Measurements from ENCODE around the gene RPE.
A peak's percentile ranks its signal among the peaks of the same experiment; 100 is the strongest.

RPE gene

GRCh38 chr2:209976698-209977385 is 25.6 kb upstream of the RPE start:
- no peaks in the 10 kb centered on the region for H3K9me3 Mint-ChIP-seq
- no peaks in the 10 kb centered on the region for H3K4me1 Mint-ChIP-seq
- TF ChIP-seq CTCF (IDR thresholded peaks at IDR 0.05; ENCODE audit: unreplicated experiment in 3 of 3), result no peak
- H3K27me3 Mint-ChIP-seq (ENCODE audit: low read depth), result peaks cover 7% of the 10 kb centered on the region
- H3K4me3 Mint-ChIP-seq, result no peak overlapping the region
- H3K27ac Mint-ChIP-seq, result no peak overlapping the region
- H3K36me3 Mint-ChIP-seq (ENCODE audit: low read depth), result no peaks in the 10 kb centered on the region

GRCh38 chr2:209977386-209978239 is 24.8 kb upstream of the RPE start:
- Mint-ChIP-seq H3K4me3 (no peak overlapping the region), H3K27ac (no peak overlapping the region), H3K4me1 (no peaks in the 10 kb centered on the region), H3K27me3 (ENCODE audit: low read depth) (peaks cover 9% of the 10 kb centered on the region), H3K9me3 (no peaks in the 10 kb centered on the region), H3K36me3 (ENCODE audit: low read depth) (no peaks in the 10 kb centered on the region)
- TF ChIP-seq CTCF (IDR thresholded peaks at IDR 0.05; ENCODE audit: unreplicated experiment in 3 of 3), result peak; percentile 48 to 65 (median 56)

- no peaks in the 10 kb centered on the region for H3K4me1 Mint-ChIP-seq
- no peak overlapping the region for H3K4me3 Mint-ChIP-seq
- no peaks in the 10 kb centered on the region for H3K36me3 Mint-ChIP-seq (ENCODE audit: low read depth)
- no peak for TF ChIP-seq CTCF (IDR thresholded peaks at IDR 0.05; ENCODE audit: unreplicated experiment in 3 of 3)
- no peaks in the 10 kb centered on the region for H3K9me3 Mint-ChIP-seq
- peaks cover 4% of the 10 kb centered on the region for H3K27me3 Mint-ChIP-seq (ENCODE audit: low read depth)
- H3K27ac Mint-ChIP-seq, result no peak overlapping the region
These were observed 18.1 kb upstream of the RPE start for GRCh38 chr2:209984291-209984690.

- H3K4me1 Mint-ChIP-seq, result no peaks in the 10 kb centered on the region
- no peaks in the 10 kb centered on the region for H3K9me3 Mint-ChIP-seq
- TF ChIP-seq CTCF (IDR thresholded peaks at IDR 0.05; ENCODE audit: unreplicated experiment in 3 of 3), result no peak
- peaks cover 4% of the 10 kb centered on the region for H3K27me3 Mint-ChIP-seq (ENCODE audit: low read depth)
- H3K36me3 Mint-ChIP-seq (ENCODE audit: low read depth), result no peaks in the 10 kb centered on the region
- H3K4me3 Mint-ChIP-seq, result no peak overlapping the region
- H3K27ac Mint-ChIP-seq, result no peak overlapping the region
These were observed 16.6 kb upstream of the RPE start for GRCh38 chr2:209985874-209986273.

- TF ChIP-seq CTCF (IDR thresholded peaks at IDR 0.05; ENCODE audit: unreplicated experiment in 3 of 3), result no peak
- no peak overlapping the region for H3K27ac Mint-ChIP-seq
- H3K27me3 Mint-ChIP-seq (ENCODE audit: low read depth), result peaks cover 4% of the 10 kb centered on the region
- H3K4me1 Mint-ChIP-seq, result no peaks in the 10 kb centered on the region
- no peaks in the 10 kb centered on the region for H3K36me3 Mint-ChIP-seq (ENCODE audit: low read depth)
- H3K4me3 Mint-ChIP-seq, result no peak overlapping the region
- no peaks in the 10 kb centered on the region for H3K9me3 Mint-ChIP-seq
These were observed 16.0 kb upstream of the RPE start for GRCh38 chr2:209986415-209986814.

All from nephron (organoid).